ENCODE measurements around the gene HERC3. TPM values are rescaled to one million over a fixed set of nuclear protein-coding genes. Genes with fewer than 3 reads are reported as not detected.

HERC3 gene
- total RNA-seq, result 10 to 100 TPM; 49.6 to 64.3 (median 52.2) TPM

GRCh38 chr4:88591787-88592599, at the start of gene HERC3:
HERC3 (plus strand) TSS chr4:88592480; CDS start chr4:88605824, 13,344 bp downstream.
- peak within 1 kb of the TSS; percentile 82 for H3K4me3 ChIP-seq (ENCODE audit: low read depth, poor library complexity, severe bottlenecking)
- DNase-seq (ENCODE audit: low spot score in 2 of 2), result peak; percentile 89 to 98
- TF ChIP-seq, protein P1, sequence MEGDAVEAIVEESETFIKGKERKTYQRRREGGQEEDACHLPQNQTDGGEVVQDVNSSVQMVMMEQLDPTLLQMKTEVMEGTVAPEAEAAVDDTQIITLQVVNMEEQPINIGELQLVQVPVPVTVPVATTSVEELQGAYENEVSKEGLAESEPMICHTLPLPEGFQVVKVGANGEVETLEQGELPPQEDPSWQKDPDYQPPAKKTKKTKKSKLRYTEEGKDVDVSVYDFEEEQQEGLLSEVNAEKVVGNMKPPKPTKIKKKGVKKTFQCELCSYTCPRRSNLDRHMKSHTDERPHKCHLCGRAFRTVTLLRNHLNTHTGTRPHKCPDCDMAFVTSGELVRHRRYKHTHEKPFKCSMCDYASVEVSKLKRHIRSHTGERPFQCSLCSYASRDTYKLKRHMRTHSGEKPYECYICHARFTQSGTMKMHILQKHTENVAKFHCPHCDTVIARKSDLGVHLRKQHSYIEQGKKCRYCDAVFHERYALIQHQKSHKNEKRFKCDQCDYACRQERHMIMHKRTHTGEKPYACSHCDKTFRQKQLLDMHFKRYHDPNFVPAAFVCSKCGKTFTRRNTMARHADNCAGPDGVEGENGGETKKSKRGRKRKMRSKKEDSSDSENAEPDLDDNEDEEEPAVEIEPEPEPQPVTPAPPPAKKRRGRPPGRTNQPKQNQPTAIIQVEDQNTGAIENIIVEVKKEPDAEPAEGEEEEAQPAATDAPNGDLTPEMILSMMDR (IDR thresholded peaks at IDR 0.05), result no peak
- TF ChIP-seq POLR2A (IDR thresholded peaks at IDR 0.05), result no peak
- 0% methylated on average over 58 to 68 of the region's 73 CpGs for WGBS, 2 donors
- intact Hi-C loops (cut with DNase I; ENCODE audit: low total_unique reads), result no loop called here

GRCh38 chr4:88549815-88550214, 42.5 kb upstream of the HERC3 start:
- H3K4me3 ChIP-seq (ENCODE audit: low read depth, poor library complexity, severe bottlenecking), result no peak overlapping the region
- no peak for DNase-seq (ENCODE audit: low spot score in 2 of 2)
- intact Hi-C loops (cut with DNase I; ENCODE audit: low total_unique reads), result no loop called here
- WGBS, 2 donors, result 88 to 89% methylated on average over 7 of the region's 7 CpGs
- TF ChIP-seq, protein P1 (IDR thresholded peaks at IDR 0.05), result no peak

GRCh38 chr4:88567591-88567990, 24.7 kb upstream of the HERC3 start:
- no peak overlapping the region for H3K4me3 ChIP-seq (ENCODE audit: low read depth, poor library complexity, severe bottlenecking)
- intact Hi-C loops (cut with DNase I; ENCODE audit: low total_unique reads), result no loop called here
- TF ChIP-seq, protein P1 (IDR thresholded peaks at IDR 0.05), result no peak
- TF ChIP-seq POLR2A (IDR thresholded peaks at IDR 0.05), result no peak
- 77 to 81% methylated on average over 1 of the region's 1 CpG for WGBS, 2 donors
- no peak for DNase-seq (ENCODE audit: low spot score in 2 of 2)

GRCh38 chr4:88570001-88570400, 22.3 kb upstream of the HERC3 start:
- intact Hi-C loops (cut with DNase I; ENCODE audit: low total_unique reads), result no loop called here
- TF ChIP-seq, protein P1 (IDR thresholded peaks at IDR 0.05), result no peak
- TF ChIP-seq POLR2A (IDR thresholded peaks at IDR 0.05), result no peak
- DNase-seq (ENCODE audit: low spot score in 2 of 2), result no peak
- no peak overlapping the region for H3K4me3 ChIP-seq (ENCODE audit: low read depth, poor library complexity, severe bottlenecking)

- intact Hi-C loops (cut with DNase I; ENCODE audit: low total_unique reads), result no loop called here
- DNase-seq (ENCODE audit: low spot score in 2 of 2), result no peak
- 54 to 57% methylated on average over 2 of the region's 2 CpGs for WGBS, 2 donors
- no peak overlapping the region for H3K4me3 ChIP-seq (ENCODE audit: low read depth, poor library complexity, severe bottlenecking)
- TF ChIP-seq, protein P1 (IDR thresholded peaks at IDR 0.05), result no peak
- no peak for TF ChIP-seq POLR2A (IDR thresholded peaks at IDR 0.05)
Observed at GRCh38 chr4:88573276-88573980, 18.9 kb upstream of the HERC3 start.

All from lower leg skin (tissue), 4 donors.